ENCODE data around the gene IREB2.

IREB2 gene

DNA sequence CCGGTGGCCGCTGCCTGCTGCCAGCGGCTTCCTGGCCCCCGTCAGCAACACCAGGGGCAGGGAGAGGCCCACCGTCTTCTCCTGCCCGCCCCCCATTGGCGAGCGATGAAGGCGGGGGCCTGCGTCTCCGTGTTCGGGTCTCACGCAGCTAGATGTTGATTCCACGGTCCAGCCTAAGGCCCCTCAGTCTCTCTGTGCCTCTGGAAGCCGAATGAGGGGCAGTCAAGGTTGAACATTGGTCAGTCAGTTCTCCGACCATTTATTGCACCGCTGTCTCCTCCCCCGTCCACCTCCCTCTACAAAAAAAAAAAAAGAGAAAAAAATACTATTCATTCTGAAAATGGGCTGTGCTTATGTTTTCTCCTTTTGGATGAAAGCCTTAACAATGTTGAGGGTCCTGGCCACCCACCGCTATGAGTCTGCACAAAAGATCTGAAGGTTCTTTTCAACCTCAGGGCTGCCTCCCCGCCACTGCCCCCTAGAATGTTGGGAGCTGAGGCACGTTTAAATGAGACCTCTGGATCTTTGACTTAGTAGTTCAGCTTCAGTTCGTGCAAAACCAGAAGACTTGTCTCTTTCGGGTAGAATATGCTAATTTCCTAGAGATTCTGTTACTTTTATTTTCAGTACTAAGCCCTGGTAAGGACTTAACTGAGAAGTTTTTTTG, 736 bp downstream of the IREB2 start:
- ATAC-seq, result peak; percentile 54
- TF ChIP-seq PPARA (CRISPR knock-in tag; IDR thresholded peaks at IDR 0.05; ENCODE audit: borderline replicate concordance) (no peak), ZNF565 (CRISPR knock-in tag; conservative IDR thresholded peaks at IDR 0.05; ENCODE audit: low read depth) (no peak)
- TF ChIP-seq, protein P1, sequence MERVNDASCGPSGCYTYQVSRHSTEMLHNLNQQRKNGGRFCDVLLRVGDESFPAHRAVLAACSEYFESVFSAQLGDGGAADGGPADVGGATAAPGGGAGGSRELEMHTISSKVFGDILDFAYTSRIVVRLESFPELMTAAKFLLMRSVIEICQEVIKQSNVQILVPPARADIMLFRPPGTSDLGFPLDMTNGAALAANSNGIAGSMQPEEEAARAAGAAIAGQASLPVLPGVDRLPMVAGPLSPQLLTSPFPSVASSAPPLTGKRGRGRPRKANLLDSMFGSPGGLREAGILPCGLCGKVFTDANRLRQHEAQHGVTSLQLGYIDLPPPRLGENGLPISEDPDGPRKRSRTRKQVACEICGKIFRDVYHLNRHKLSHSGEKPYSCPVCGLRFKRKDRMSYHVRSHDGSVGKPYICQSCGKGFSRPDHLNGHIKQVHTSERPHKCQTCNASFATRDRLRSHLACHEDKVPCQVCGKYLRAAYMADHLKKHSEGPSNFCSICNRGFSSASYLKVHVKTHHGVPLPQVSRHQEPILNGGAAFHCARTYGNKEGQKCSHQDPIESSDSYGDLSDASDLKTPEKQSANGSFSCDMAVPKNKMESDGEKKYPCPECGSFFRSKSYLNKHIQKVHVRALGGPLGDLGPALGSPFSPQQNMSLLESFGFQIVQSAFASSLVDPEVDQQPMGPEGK (CRISPR knock-in tag; IDR thresholded peaks at IDR 0.05; ENCODE audit: borderline replicate concordance), result no peak
- TF ChIP-seq, protein P2, sequence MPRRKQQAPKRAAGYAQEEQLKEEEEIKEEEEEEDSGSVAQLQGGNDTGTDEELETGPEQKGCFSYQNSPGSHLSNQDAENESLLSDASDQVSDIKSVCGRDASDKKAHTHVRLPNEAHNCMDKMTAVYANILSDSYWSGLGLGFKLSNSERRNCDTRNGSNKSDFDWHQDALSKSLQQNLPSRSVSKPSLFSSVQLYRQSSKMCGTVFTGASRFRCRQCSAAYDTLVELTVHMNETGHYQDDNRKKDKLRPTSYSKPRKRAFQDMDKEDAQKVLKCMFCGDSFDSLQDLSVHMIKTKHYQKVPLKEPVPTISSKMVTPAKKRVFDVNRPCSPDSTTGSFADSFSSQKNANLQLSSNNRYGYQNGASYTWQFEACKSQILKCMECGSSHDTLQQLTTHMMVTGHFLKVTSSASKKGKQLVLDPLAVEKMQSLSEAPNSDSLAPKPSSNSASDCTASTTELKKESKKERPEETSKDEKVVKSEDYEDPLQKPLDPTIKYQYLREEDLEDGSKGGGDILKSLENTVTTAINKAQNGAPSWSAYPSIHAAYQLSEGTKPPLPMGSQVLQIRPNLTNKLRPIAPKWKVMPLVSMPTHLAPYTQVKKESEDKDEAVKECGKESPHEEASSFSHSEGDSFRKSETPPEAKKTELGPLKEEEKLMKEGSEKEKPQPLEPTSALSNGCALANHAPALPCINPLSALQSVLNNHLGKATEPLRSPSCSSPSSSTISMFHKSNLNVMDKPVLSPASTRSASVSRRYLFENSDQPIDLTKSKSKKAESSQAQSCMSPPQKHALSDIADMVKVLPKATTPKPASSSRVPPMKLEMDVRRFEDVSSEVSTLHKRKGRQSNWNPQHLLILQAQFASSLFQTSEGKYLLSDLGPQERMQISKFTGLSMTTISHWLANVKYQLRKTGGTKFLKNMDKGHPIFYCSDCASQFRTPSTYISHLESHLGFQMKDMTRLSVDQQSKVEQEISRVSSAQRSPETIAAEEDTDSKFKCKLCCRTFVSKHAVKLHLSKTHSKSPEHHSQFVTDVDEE (CRISPR knock-in tag; IDR thresholded peaks at IDR 0.05), result 0 out of 2 replicates have a peak, but pooled peaks have one; percentile 24

DNA sequence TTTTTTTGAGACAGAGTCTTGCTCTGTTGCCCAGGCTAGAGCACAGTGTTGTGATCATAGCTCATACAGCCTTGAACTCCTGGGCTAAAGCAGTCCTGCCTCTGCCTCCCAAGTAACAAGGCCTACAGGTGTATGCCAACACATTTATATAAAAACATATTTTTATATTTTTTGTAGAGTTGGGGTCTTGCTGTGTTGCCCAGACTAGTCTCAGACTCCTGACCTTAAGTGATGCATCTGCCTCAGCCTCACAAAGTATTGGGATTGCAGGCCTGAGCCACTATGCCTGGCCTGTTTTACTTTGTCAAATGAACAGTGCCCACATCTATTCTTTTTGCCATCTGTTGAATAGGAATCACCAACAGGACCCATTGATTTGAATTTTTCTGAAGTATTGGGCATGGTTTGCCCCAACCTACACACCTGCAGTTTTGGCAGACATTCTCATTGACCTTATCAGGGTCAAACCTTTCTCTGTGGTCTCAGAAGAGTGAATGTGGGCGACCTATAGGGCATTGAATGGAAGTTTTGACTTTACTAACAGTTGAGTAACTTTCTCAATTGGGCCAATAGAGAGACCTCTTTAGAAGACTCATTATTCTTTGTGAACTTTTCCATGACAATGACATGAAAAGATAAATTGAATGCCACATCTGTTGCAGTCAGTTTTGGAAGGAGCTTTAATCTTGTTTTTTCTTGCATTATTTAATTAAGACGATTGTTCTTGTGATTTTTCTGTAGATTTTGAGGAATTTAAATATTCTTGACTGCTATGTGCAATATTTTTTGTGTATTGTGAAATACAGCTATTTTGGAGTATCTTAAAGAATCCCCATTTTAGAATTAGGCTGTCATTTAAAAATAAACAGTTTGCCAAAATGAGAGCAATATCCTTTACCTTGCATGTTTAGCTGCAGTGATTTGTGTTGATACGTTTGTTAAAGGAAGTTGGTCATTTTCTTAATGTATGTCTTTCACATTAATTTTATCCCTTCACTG, 2.7 kb downstream of the IREB2 start:
- no peak for ATAC-seq
- TF ChIP-seq, protein P3, sequence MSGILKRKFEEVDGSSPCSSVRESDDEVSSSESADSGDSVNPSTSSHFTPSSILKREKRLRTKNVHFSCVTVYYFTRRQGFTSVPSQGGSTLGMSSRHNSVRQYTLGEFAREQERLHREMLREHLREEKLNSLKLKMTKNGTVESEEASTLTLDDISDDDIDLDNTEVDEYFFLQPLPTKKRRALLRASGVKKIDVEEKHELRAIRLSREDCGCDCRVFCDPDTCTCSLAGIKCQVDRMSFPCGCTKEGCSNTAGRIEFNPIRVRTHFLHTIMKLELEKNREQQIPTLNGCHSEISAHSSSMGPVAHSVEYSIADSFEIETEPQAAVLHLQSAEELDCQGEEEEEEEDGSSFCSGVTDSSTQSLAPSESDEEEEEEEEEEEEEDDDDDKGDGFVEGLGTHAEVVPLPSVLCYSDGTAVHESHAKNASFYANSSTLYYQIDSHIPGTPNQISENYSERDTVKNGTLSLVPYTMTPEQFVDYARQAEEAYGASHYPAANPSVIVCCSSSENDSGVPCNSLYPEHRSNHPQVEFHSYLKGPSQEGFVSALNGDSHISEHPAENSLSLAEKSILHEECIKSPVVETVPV (CRISPR knock-in tag; IDR thresholded peaks at IDR 0.05), result no peak
- TF ChIP-seq ESRRG (CRISPR knock-in tag; IDR thresholded peaks at IDR 0.05), result no peak
- no peak for TF ChIP-seq RARB (CRISPR knock-in tag; IDR thresholded peaks at IDR 0.05)
- no peak for TF ChIP-seq TOX (CRISPR knock-in tag; IDR thresholded peaks at IDR 0.05; ENCODE audit: borderline replicate concordance)
- TF ChIP-seq ZC3H10 (CRISPR knock-in tag; IDR thresholded peaks at IDR 0.05), result no peak
- no peak for TF ChIP-seq SNAI2 (CRISPR knock-in tag; IDR thresholded peaks at IDR 0.05)
- TF ChIP-seq ZNF8 (CRISPR knock-in tag; IDR thresholded peaks at IDR 0.05), result no peak
- TF ChIP-seq, protein P4, sequence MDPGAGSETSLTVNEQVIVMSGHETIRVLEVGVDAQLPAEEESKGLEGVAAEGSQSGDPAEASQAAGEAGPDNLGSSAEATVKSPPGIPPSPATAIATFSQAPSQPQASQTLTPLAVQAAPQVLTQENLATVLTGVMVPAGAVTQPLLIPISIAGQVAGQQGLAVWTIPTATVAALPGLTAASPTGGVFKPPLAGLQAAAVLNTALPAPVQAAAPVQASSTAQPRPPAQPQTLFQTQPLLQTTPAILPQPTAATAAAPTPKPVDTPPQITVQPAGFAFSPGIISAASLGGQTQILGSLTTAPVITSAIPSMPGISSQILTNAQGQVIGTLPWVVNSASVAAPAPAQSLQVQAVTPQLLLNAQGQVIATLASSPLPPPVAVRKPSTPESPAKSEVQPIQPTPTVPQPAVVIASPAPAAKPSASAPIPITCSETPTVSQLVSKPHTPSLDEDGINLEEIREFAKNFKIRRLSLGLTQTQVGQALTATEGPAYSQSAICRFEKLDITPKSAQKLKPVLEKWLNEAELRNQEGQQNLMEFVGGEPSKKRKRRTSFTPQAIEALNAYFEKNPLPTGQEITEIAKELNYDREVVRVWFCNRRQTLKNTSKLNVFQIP (CRISPR knock-in tag; IDR thresholded peaks at IDR 0.05; ENCODE audit: borderline replicate concordance, low read depth), result no peak
- TF ChIP-seq ARNTL (CRISPR knock-in tag; IDR thresholded peaks at IDR 0.05; ENCODE audit: borderline replicate concordance, low read depth), result no peak
- TF ChIP-seq ZNF565 (CRISPR knock-in tag; conservative IDR thresholded peaks at IDR 0.05; ENCODE audit: low read depth), result no peak
- TF ChIP-seq TCF4 (CRISPR knock-in tag; IDR thresholded peaks at IDR 0.05; ENCODE audit: borderline replicate concordance), result no peak
- no peak for TF ChIP-seq ISL1 (CRISPR knock-in tag; IDR thresholded peaks at IDR 0.05)
- no peak for TF ChIP-seq GLIS3 (CRISPR knock-in tag; IDR thresholded peaks at IDR 0.05)
- TF ChIP-seq ZFP30 (CRISPR knock-in tag; IDR thresholded peaks at IDR 0.05), result no peak

DNA sequence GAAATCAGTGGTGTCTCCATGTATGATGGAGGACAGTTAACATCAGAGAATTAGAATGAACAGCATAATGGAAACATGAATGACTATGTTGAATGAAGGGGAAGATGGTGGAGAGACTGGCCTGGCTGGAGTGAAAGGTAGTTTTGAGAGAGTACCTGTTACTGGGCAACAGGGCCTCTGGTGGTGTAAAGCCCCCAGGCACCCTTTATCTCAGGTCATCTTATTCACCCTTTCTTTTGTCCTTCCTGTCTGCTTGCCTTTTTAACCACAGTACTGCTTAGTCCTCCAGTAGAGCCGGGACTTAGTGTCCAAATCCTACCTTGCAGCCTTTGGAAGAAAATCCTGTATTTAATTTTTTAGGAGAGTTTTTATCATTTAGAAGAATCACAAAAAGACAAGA, 6.2 kb downstream of the IREB2 start:
- no peak for ATAC-seq
- TF ChIP-seq CSDC2 (CRISPR knock-in tag; IDR thresholded peaks at IDR 0.05) (no peak), RARB (CRISPR knock-in tag; IDR thresholded peaks at IDR 0.05) (no peak), ZNF565 (CRISPR knock-in tag; conservative IDR thresholded peaks at IDR 0.05; ENCODE audit: low read depth) (no peak), ZFP30 (CRISPR knock-in tag; IDR thresholded peaks at IDR 0.05) (no peak), ZFP3 (CRISPR knock-in tag; IDR thresholded peaks at IDR 0.05) (no peak), PPARA (CRISPR knock-in tag; IDR thresholded peaks at IDR 0.05; ENCODE audit: borderline replicate concordance) (no peak), ZNF70 (CRISPR knock-in tag; IDR thresholded peaks at IDR 0.05) (no peak), BACH2 (CRISPR knock-in tag; IDR thresholded peaks at IDR 0.05; ENCODE audit: borderline replicate concordance) (no peak), GLIS3 (CRISPR knock-in tag; IDR thresholded peaks at IDR 0.05) (no peak), SNAI2 (CRISPR knock-in tag; IDR thresholded peaks at IDR 0.05) (no peak), TOX (CRISPR knock-in tag; IDR thresholded peaks at IDR 0.05; ENCODE audit: borderline replicate concordance) (no peak), ARNTL (CRISPR knock-in tag; IDR thresholded peaks at IDR 0.05; ENCODE audit: borderline replicate concordance, low read depth) (no peak)
- TF ChIP-seq, protein P1 (CRISPR knock-in tag; IDR thresholded peaks at IDR 0.05; ENCODE audit: borderline replicate concordance), result no peak
- TF ChIP-seq, protein P3 (CRISPR knock-in tag; IDR thresholded peaks at IDR 0.05), result no peak
